Measurements from ENCODE around the gene TMEM31. TPM values are rescaled to one million over a fixed set of nuclear protein-coding genes. Genes with fewer than 3 reads are reported as not detected.
"Not testable (repeated sequence)": the region's sequence is repeated elsewhere in the genome, so short reads cannot be mapped to it uniquely, and the experiment has no call there.

TMEM31 gene
- total RNA-seq, 1 donor from 2014 or later: not detected

DNA sequence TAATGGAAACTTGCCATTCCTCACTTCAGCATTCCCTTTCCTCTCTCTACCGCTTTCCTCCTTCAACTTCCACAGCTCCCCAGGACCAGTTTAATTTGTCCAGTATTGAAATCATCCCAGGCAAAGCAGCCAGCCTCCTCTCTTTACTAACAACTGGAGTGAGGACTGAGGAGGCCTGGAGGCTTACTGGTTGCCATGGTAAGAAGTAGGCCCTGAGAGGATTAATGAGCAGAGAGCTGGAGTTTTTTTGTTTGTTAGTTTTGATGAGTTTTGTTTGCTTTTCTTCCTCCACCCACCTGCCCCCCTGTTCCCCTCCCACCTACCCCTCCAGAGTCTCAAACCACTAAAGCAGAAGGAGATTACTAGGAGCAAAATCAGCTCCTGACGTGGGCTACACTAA is 36.5 kb downstream of the TMEM31 start:
- Histone ChIP-seq H3K27ac (replicated peaks) (no peak overlapping the region), H3K27me3 (ENCODE audit: low read depth) (no peaks in the 10 kb centered on the region), H3K4me3 (no peak overlapping the region), H3K4me1 (no peaks in the 10 kb centered on the region), H3K9me3 (replicated peaks) (no peaks in the 10 kb centered on the region), H3K36me3 (no peaks in the 10 kb centered on the region)
- intact Hi-C loops (cut with micrococcal nuclease): no loop called here
- DNase-seq: no peak
- TF ChIP-seq CTCF (IDR thresholded peaks at IDR 0.05; ENCODE audit: borderline replicate concordance): no peak

DNA sequence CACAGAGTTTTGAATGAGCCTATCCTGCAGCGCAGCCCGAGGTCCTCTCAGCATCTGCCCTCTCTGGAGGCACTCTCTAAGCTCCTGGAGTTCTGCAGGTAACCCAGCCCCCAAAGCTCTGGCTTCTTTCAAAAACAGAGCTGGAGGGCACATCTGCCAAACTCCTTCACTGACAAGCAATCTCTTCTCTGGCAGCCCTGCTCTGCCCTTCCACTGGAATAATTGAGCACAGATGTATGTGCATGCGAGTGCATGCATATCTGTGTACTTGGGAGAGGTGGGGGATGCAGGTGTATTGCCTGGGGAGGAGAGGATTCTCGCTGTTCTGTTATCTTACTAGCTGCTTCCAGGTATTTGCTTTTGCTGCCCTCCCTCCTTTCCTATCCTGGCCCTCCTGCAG is 43.7 kb downstream of the TMEM31 start:
- no peaks in the 10 kb centered on the region for H3K36me3 ChIP-seq
- H3K4me1 ChIP-seq: no peaks in the 10 kb centered on the region
- intact Hi-C loops (cut with micrococcal nuclease): no loop called here
- H3K27me3 ChIP-seq (ENCODE audit: low read depth): no peaks in the 10 kb centered on the region
- H3K9me3 ChIP-seq (replicated peaks): no peaks in the 10 kb centered on the region
- DNase-seq: no peak
- no peak overlapping the region for H3K4me3 ChIP-seq
- H3K27ac ChIP-seq (replicated peaks): no peak overlapping the region
- TF ChIP-seq CTCF (IDR thresholded peaks at IDR 0.05; ENCODE audit: borderline replicate concordance): no peak

GRCh38 chrX:103756736-103757135 is 46.0 kb downstream of the TMEM31 start:
- no peaks in the 10 kb centered on the region for H3K4me1 ChIP-seq
- no peak for TF ChIP-seq CTCF (IDR thresholded peaks at IDR 0.05; ENCODE audit: borderline replicate concordance)
- intact Hi-C loops (cut with micrococcal nuclease): no loop called here
- H3K36me3 ChIP-seq: no peaks in the 10 kb centered on the region
- no peak overlapping the region for H3K4me3 ChIP-seq
- DNase-seq: no peak
- H3K9me3 ChIP-seq (replicated peaks): no peaks in the 10 kb centered on the region
- H3K27ac ChIP-seq (replicated peaks): no peak overlapping the region
- H3K27me3 ChIP-seq (ENCODE audit: low read depth): no peaks in the 10 kb centered on the region

- Histone ChIP-seq H3K4me1 (no peaks in the 10 kb centered on the region), H3K27ac (replicated peaks) (no peak overlapping the region), H3K27me3 (ENCODE audit: low read depth) (no peaks in the 10 kb centered on the region), H3K4me3 (no peak overlapping the region), H3K9me3 (replicated peaks) (no peaks in the 10 kb centered on the region), H3K36me3 (no peaks in the 10 kb centered on the region)
- TF ChIP-seq CTCF (IDR thresholded peaks at IDR 0.05; ENCODE audit: borderline replicate concordance): no peak
- intact Hi-C loops (cut with micrococcal nuclease): no loop called here
- DNase-seq: no peak
Measured at GRCh38 chrX:103758555-103758954, 47.8 kb downstream of the TMEM31 start.

DNA sequence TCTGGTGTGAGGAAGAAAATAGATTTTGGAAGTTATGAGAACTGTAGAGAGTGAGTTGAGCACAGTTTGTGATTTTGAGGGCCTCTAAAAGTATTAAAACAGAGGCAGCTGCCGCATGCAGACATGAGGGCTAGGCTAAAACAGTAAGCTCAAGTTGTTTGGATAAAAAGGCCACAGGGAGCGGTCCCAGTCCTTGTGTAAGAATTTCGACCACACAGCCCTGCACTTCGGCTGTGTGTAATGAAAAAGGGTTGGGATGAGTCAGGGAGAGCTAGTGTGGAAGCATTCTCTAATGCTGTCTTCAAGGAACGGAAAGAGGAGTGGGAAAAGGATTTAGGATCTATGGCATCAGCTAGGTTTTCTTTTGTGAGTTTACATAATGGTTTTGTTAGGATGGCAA is 52.8 kb downstream of the TMEM31 start:
- H3K27me3 ChIP-seq (ENCODE audit: low read depth); H3K4me1 ChIP-seq; DNase-seq; H3K36me3 ChIP-seq; H3K4me3 ChIP-seq; H3K9me3 ChIP-seq (replicated peaks); intact Hi-C loops (cut with micrococcal nuclease); H3K27ac ChIP-seq (replicated peaks): not testable (repeated sequence)

Other genes with a start within 250 kb of the TMEM31 start
- not detected for gene RAB40A, start 191.4 kb upstream of the TMEM31 start, total RNA-seq
- gene TCEAL4, start 125.4 kb upstream of the TMEM31 start, total RNA-seq: 60.4 TPM
- gene TCEAL3, start 102.9 kb upstream of the TMEM31 start, total RNA-seq: 18.2 TPM
- gene TCEAL1, start 81.9 kb upstream of the TMEM31 start, total RNA-seq: 22.9 TPM
- 156 TPM for gene MORF4L2, start 24.2 kb upstream of the TMEM31 start, total RNA-seq
- gene PLP1, start 65.9 kb downstream of the TMEM31 start, total RNA-seq: 7.0 TPM
- 29.3 TPM for gene RAB9B, start 121.3 kb downstream of the TMEM31 start, total RNA-seq

Measured in left ventricle myocardium inferior (tissue), 1 donor.